ENCODE results near the gene SMYD3. TPM values are rescaled to one million over a fixed set of nuclear protein-coding genes. Genes with fewer than 3 reads are reported as not detected.

SMYD3 gene
- total RNA-seq, 1 experiment from 2014 or later: 29.6 TPM

DNA sequence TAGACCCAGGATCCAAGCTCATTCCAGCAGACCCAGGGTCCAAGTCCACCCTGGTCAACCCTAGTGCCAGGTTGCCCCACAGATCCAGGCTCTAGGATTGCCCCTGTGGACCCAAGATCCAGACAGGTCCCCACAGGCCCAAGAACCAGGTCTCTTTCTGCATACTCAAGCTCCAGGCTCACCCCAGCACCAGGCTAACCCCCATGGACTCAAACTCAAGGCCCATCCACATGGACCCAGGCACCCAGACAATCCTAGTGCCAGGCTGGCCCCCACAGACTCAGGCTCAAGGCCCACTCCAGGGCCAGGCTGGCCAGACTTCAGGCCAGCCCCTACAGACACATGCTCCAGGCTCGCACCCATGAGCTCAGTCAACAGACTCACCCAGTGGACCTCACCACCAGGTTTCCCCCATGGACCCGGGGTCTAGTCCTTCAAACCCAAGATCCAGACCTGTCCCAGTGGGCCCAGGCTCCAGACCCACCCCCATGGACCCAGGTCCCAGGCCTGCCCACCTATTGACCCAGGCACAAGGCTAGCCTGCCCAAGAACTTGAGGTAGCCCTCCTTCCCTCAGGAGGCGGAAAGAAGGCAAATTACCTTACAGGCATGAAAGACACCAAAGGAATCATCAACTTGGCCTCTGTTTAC, 124.4 kb downstream of the SMYD3 start:
- H3K4me1 ChIP-seq (replicated peaks; ENCODE audit: insufficient read depth): no peaks in the 10 kb centered on the region
- ChIA-PET POLR2A (ENCODE audit: unreplicated experiment) (no interaction called here), CTCF (no interaction called here)
- no peak overlapping the region for H3K4me3 ChIP-seq
- DNase-seq: no peak
- intact Hi-C loops (cut with micrococcal nuclease; ENCODE audit: unreplicated experiment): no loop called here
- H3K27me3 ChIP-seq (ENCODE audit: insufficient read depth, low read depth): no peaks in the 10 kb centered on the region
- BruUV-seq (replicated peaks): no TSS peak
- H2AFZ ChIP-seq: no peak overlapping the region
- no peaks in the 10 kb centered on the region for H3K9me2 ChIP-seq (ENCODE audit: insufficient read depth)
- H3K4me2 ChIP-seq: no peak overlapping the region
- H4K20me1 ChIP-seq (ENCODE audit: insufficient read depth): no peaks in the 10 kb centered on the region
- H3K79me2 ChIP-seq (ENCODE audit: low read depth): no peaks in the 10 kb centered on the region
- TF ChIP-seq EZH2 (IDR thresholded peaks at IDR 0.05; ENCODE audit: low read depth): no peak
- no peaks in the 10 kb centered on the region for H3K36me3 ChIP-seq (ENCODE audit: low read depth)
- no peaks in the 10 kb centered on the region for H3K9me3 ChIP-seq (ENCODE audit: insufficient read depth, low read depth)
- no peak overlapping the region for H3K27ac ChIP-seq
- no peaks in the 10 kb centered on the region for H3F3A ChIP-seq (ENCODE audit: insufficient read depth, low read depth)

DNA sequence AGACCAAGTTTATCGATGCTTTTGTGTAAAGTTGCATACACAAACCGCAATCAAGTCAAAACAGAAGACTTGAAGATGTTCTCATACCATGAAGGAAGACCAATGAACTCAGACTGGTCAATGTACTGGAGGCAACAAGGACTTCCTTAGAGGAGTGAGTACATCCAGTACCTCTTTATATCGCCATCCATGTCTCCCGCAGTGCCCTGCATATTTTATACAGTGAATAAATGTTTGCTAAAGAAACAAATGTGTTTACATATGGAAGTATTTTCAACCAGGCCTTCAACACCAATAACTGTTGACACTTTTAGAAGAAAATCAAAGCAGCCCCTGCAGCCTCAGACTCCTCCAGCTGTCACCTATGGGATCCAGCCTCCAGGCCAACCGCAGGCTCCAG, 125.6 kb downstream of the SMYD3 start:
- Histone ChIP-seq H2AFZ (no peak overlapping the region), H3K4me2 (no peak overlapping the region), H3K27ac (no peak overlapping the region), H3K9me3 (ENCODE audit: insufficient read depth, low read depth) (no peaks in the 10 kb centered on the region), H3K36me3 (ENCODE audit: low read depth) (no peaks in the 10 kb centered on the region), H3K4me1 (replicated peaks; ENCODE audit: insufficient read depth) (no peaks in the 10 kb centered on the region), H3K27me3 (ENCODE audit: insufficient read depth, low read depth) (no peaks in the 10 kb centered on the region), H4K20me1 (ENCODE audit: insufficient read depth) (no peaks in the 10 kb centered on the region), H3K79me2 (ENCODE audit: low read depth) (no peaks in the 10 kb centered on the region), H3F3A (ENCODE audit: insufficient read depth, low read depth) (no peaks in the 10 kb centered on the region), H3K9me2 (ENCODE audit: insufficient read depth) (no peaks in the 10 kb centered on the region), H3K4me3 (no peak overlapping the region)
- TF ChIP-seq EZH2 (IDR thresholded peaks at IDR 0.05; ENCODE audit: low read depth): no peak
- TF ChIP-seq, protein P1, sequence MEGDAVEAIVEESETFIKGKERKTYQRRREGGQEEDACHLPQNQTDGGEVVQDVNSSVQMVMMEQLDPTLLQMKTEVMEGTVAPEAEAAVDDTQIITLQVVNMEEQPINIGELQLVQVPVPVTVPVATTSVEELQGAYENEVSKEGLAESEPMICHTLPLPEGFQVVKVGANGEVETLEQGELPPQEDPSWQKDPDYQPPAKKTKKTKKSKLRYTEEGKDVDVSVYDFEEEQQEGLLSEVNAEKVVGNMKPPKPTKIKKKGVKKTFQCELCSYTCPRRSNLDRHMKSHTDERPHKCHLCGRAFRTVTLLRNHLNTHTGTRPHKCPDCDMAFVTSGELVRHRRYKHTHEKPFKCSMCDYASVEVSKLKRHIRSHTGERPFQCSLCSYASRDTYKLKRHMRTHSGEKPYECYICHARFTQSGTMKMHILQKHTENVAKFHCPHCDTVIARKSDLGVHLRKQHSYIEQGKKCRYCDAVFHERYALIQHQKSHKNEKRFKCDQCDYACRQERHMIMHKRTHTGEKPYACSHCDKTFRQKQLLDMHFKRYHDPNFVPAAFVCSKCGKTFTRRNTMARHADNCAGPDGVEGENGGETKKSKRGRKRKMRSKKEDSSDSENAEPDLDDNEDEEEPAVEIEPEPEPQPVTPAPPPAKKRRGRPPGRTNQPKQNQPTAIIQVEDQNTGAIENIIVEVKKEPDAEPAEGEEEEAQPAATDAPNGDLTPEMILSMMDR (conservative IDR thresholded peaks at IDR 0.05): no peak
- DNase-seq: no peak
- ChIA-PET CTCF (no interaction called here), POLR2A (ENCODE audit: unreplicated experiment) (no interaction called here)
- BruUV-seq (replicated peaks): no TSS peak
- intact Hi-C loops (cut with micrococcal nuclease; ENCODE audit: unreplicated experiment): no loop called here

DNA sequence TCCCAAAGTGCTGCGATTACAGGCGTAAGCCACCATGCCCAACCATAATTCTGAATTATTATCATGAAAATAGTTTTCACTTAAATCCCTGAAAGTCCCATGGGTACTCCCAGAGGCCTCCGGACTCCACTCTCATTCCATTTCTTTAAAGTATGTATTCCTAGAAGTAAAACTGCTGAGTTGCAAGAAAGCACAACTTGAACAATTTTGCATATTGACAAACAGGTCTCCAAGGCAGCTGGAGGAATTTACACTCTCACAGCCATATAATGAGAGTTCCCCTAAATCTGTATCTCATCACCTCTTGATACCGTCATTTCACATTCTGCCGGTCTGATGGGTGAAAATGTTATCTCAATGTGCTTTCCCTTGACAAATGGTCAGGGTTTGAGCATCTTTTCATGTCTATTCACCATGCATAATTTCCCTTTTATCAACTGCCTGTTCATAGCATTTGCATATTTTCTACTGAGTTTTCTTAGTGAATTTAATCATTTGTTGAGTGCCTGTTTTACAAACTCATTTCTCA, 129.4 kb downstream of the SMYD3 start:
- no peaks in the 10 kb centered on the region for H3K9me3 ChIP-seq (ENCODE audit: insufficient read depth, low read depth)
- ChIA-PET POLR2A (ENCODE audit: unreplicated experiment) (no interaction called here), CTCF (no interaction called here)
- no peaks in the 10 kb centered on the region for H3K27me3 ChIP-seq (ENCODE audit: insufficient read depth, low read depth)
- no peaks in the 10 kb centered on the region for H3K36me3 ChIP-seq (ENCODE audit: low read depth)
- TF ChIP-seq, protein P1 (conservative IDR thresholded peaks at IDR 0.05): no peak
- TF ChIP-seq EZH2 (IDR thresholded peaks at IDR 0.05; ENCODE audit: low read depth): no peak
- intact Hi-C loops (cut with micrococcal nuclease; ENCODE audit: unreplicated experiment): no loop called here
- no peak overlapping the region for H3K27ac ChIP-seq
- H3K9me2 ChIP-seq (ENCODE audit: insufficient read depth): no peaks in the 10 kb centered on the region
- no peak overlapping the region for H3K4me2 ChIP-seq
- DNase-seq: no peak
- H3K4me1 ChIP-seq (replicated peaks; ENCODE audit: insufficient read depth): no peaks in the 10 kb centered on the region
- H3K4me3 ChIP-seq: no peak overlapping the region
- H4K20me1 ChIP-seq (ENCODE audit: insufficient read depth): no peaks in the 10 kb centered on the region
- no peak overlapping the region for H2AFZ ChIP-seq
- BruUV-seq (replicated peaks): no TSS peak
- H3F3A ChIP-seq (ENCODE audit: insufficient read depth, low read depth): no peaks in the 10 kb centered on the region
- H3K79me2 ChIP-seq (ENCODE audit: low read depth): no peaks in the 10 kb centered on the region
